Measurements from ENCODE around the gene DNTT.
"Not testable (repeated sequence)": the region's sequence is repeated elsewhere in the genome, so short reads cannot be mapped to it uniquely, and the experiment has no call there.

DNTT gene

GRCh38 chr10:96292971-96293920, 11.0 kb upstream of the DNTT start:
- Histone ChIP-seq H3K9ac (ENCODE audit: insufficient read length) (no peak overlapping the region), H3K9me3 (ENCODE audit: low read depth, low read length) (no peaks in the 10 kb centered on the region), H3K4me3 (no peak overlapping the region), H3K27ac (no peak overlapping the region), H3K36me3 (ENCODE audit: insufficient read depth, low read length) (no peaks in the 10 kb centered on the region)
- no peak for DNase-seq (ENCODE audit: low read depth, low spot score)
- TF ChIP-seq FOXP2 (optimal IDR thresholded peaks at IDR 0.05; ENCODE audit: control extremely low read depth, extremely low read length, insufficient read depth), result no peak
- TF ChIP-seq EZH2 (IDR thresholded peaks at IDR 0.05), result no peak
- no peak for TF ChIP-seq POLR2AphosphoS5 (IDR thresholded peaks at IDR 0.05; ENCODE audit: borderline replicate concordance, low read depth, low read length)

GRCh38 chr10:96295475-96295874, 8.8 kb upstream of the DNTT start:
- no peak for TF ChIP-seq POLR2AphosphoS5 (IDR thresholded peaks at IDR 0.05; ENCODE audit: borderline replicate concordance, low read depth, low read length)
- no peak for TF ChIP-seq EZH2 (IDR thresholded peaks at IDR 0.05)
- no peak for TF ChIP-seq FOXP2 (optimal IDR thresholded peaks at IDR 0.05; ENCODE audit: control extremely low read depth, extremely low read length, insufficient read depth)
- H3K4me3 ChIP-seq, result no peak overlapping the region
- H3K36me3 ChIP-seq (ENCODE audit: insufficient read depth, low read length), result no peaks in the 10 kb centered on the region
- H3K27ac ChIP-seq, result no peak overlapping the region
- no peak overlapping the region for H3K9ac ChIP-seq (ENCODE audit: insufficient read length)
- no peaks in the 10 kb centered on the region for H3K9me3 ChIP-seq (ENCODE audit: low read depth, low read length)
- DNase-seq (ENCODE audit: low read depth, low spot score), result no peak

- no peaks in the 10 kb centered on the region for H3K36me3 ChIP-seq (ENCODE audit: insufficient read depth, low read length)
- no peak for TF ChIP-seq POLR2AphosphoS5 (IDR thresholded peaks at IDR 0.05; ENCODE audit: borderline replicate concordance, low read depth, low read length)
- H3K9ac ChIP-seq (ENCODE audit: insufficient read length), result no peak overlapping the region
- no peak for DNase-seq (ENCODE audit: low read depth, low spot score)
- H3K9me3 ChIP-seq (ENCODE audit: low read depth, low read length), result no peaks in the 10 kb centered on the region
- no peak overlapping the region for H3K27ac ChIP-seq
- no peak overlapping the region for H3K4me3 ChIP-seq
These were observed 6.7 kb upstream of the DNTT start for GRCh38 chr10:96297486-96297885.

GRCh38 chr10:96298362-96298761, 5.9 kb upstream of the DNTT start:
- Histone ChIP-seq H3K27ac (no peak overlapping the region), H3K9me3 (ENCODE audit: low read depth, low read length) (no peaks in the 10 kb centered on the region), H3K36me3 (ENCODE audit: insufficient read depth, low read length) (no peaks in the 10 kb centered on the region), H3K4me3 (no peak overlapping the region), H3K9ac (ENCODE audit: insufficient read length) (no peak overlapping the region)
- DNase-seq (ENCODE audit: low read depth, low spot score), result no peak
- TF ChIP-seq EZH2 (IDR thresholded peaks at IDR 0.05) (no peak), FOXP2 (optimal IDR thresholded peaks at IDR 0.05; ENCODE audit: control extremely low read depth, extremely low read length, insufficient read depth) (no peak), POLR2AphosphoS5 (IDR thresholded peaks at IDR 0.05; ENCODE audit: borderline replicate concordance, low read depth, low read length) (no peak)

- Histone ChIP-seq H3K36me3 (ENCODE audit: insufficient read depth, low read length) (no peaks in the 10 kb centered on the region), H3K9me3 (ENCODE audit: low read depth, low read length) (no peaks in the 10 kb centered on the region), H3K4me3 (no peak overlapping the region), H3K9ac (ENCODE audit: insufficient read length) (no peak overlapping the region), H3K27ac (no peak overlapping the region)
- no peak for TF ChIP-seq POLR2AphosphoS5 (IDR thresholded peaks at IDR 0.05; ENCODE audit: borderline replicate concordance, low read depth, low read length)
- TF ChIP-seq FOXP2 (optimal IDR thresholded peaks at IDR 0.05; ENCODE audit: control extremely low read depth, extremely low read length, insufficient read depth), result no peak
- TF ChIP-seq EZH2 (IDR thresholded peaks at IDR 0.05), result no peak
- DNase-seq (ENCODE audit: low read depth, low spot score), result no peak
These were observed 4.9 kb upstream of the DNTT start for GRCh38 chr10:96299383-96299782.

GRCh38 chr10:96301616-96302015, 2.6 kb upstream of the DNTT start:
- no peak for TF ChIP-seq FOXP2 (optimal IDR thresholded peaks at IDR 0.05; ENCODE audit: control extremely low read depth, extremely low read length, insufficient read depth)
- no peak for TF ChIP-seq POLR2AphosphoS5 (IDR thresholded peaks at IDR 0.05; ENCODE audit: borderline replicate concordance, low read depth, low read length)
- TF ChIP-seq EZH2 (IDR thresholded peaks at IDR 0.05), result no peak
- H3K36me3 ChIP-seq (ENCODE audit: insufficient read depth, low read length), result no peaks in the 10 kb centered on the region
- no peaks in the 10 kb centered on the region for H3K9me3 ChIP-seq (ENCODE audit: low read depth, low read length)
- DNase-seq (ENCODE audit: low read depth, low spot score), result no peak
- H3K9ac ChIP-seq (ENCODE audit: insufficient read length), result no peak overlapping the region
- H3K27ac ChIP-seq, result no peak overlapping the region
- H3K4me3 ChIP-seq, result no peak overlapping the region

GRCh38 chr10:96305019-96305418, 785 bp downstream of the DNTT start:
- Histone ChIP-seq H3K9me3 (ENCODE audit: low read depth, low read length) (no peaks in the 10 kb centered on the region), H3K27ac (no peak overlapping the region), H3K36me3 (ENCODE audit: insufficient read depth, low read length) (no peaks in the 10 kb centered on the region), H3K9ac (ENCODE audit: insufficient read length) (no peak overlapping the region), H3K4me3 (no peak overlapping the region)
- TF ChIP-seq POLR2AphosphoS5 (IDR thresholded peaks at IDR 0.05; ENCODE audit: borderline replicate concordance, low read depth, low read length), result no peak
- TF ChIP-seq FOXP2 (optimal IDR thresholded peaks at IDR 0.05; ENCODE audit: control extremely low read depth, extremely low read length, insufficient read depth), result no peak
- no peak for TF ChIP-seq EZH2 (IDR thresholded peaks at IDR 0.05)
- DNase-seq (ENCODE audit: low read depth, low spot score), result no peak

- H3K9me3 ChIP-seq (ENCODE audit: low read depth, low read length), result no peaks in the 10 kb centered on the region
- H3K27ac ChIP-seq, result peak overlapping the region; percentile 36; the same call in 1 of the 2 replicates
- no peak for TF ChIP-seq EZH2 (IDR thresholded peaks at IDR 0.05)
- TF ChIP-seq POLR2AphosphoS5 (IDR thresholded peaks at IDR 0.05; ENCODE audit: borderline replicate concordance, low read depth, low read length), result no peak
- no peak for TF ChIP-seq FOXP2 (optimal IDR thresholded peaks at IDR 0.05; ENCODE audit: control extremely low read depth, extremely low read length, insufficient read depth)
- DNase-seq (ENCODE audit: low read depth, low spot score), result no peak
- H3K4me3 ChIP-seq, result no peak overlapping the region; the same call in 1 of the 2 replicates
- no peak overlapping the region for H3K9ac ChIP-seq (ENCODE audit: insufficient read length)
- H3K36me3 ChIP-seq (ENCODE audit: insufficient read depth, low read length), result no peaks in the 10 kb centered on the region
These were observed 2.3 kb downstream of the DNTT start for GRCh38 chr10:96306516-96306915.

- not testable (repeated sequence) for H3K36me3 ChIP-seq (ENCODE audit: insufficient read depth, low read length)
These were observed 4.6 kb downstream of the DNTT start for GRCh38 chr10:96308854-96309253.

More at GRCh38 chr10:96308854-96309253, 4.6 kb downstream of the DNTT start:
- not testable (repeated sequence) for H3K4me3 ChIP-seq; H3K9me3 ChIP-seq (ENCODE audit: low read depth, low read length); DNase-seq (ENCODE audit: low read depth, low spot score); H3K9ac ChIP-seq (ENCODE audit: insufficient read length); H3K27ac ChIP-seq

Data from SK-N-MC (cell line).